IMR-90 (cell line): ENCODE measurements around the gene PALLD.

Source experiments
- CTCF ChIP-seq: conservative IDR thresholded peaks from 2 replicates; pipeline ENCODE4 v1.5.1; 2012; ENCODE audit warnings: mild to moderate bottlenecking, low read depth, low read length, improper control_type of control experiment
- RAD21 ChIP-seq: IDR thresholded peaks from 2 replicates; pipeline ENCODE4 v1.6.1; 2012; ENCODE audit warnings: low read length, improper control_type of control experiment
- SMC3 ChIP-seq: fragments of 150-350 bp; IDR thresholded peaks from 2 replicates; pipeline ENCODE4 v1.6.1; 2016; ENCODE audit warnings: low read depth, mild to moderate bottlenecking, antibody characterized with exemption, low read length, moderate library complexity

GRCh38 chr4:168540503-168541265 is 43.8 kb downstream of the PALLD start:
- TF ChIP-seq CTCF (no peak), RAD21 (no peak), SMC3 (no peak)
